Adrenal gland (tissue), 12 donors: ENCODE results near the gene RNF144B. TPM values are rescaled to one million over a fixed set of nuclear protein-coding genes. Genes with fewer than 3 reads are reported as not detected.
"Not testable (repeated sequence)": the region's sequence is repeated elsewhere in the genome, so short reads cannot be mapped to it uniquely, and the experiment has no call there.

Experiments used
- DNase-seq, 7 donors: peaks; one replicate each; pipeline ENCODE4 v3.0.0-alpha.2; 2019 to 2020
- H3K27ac ChIP-seq, 5 donors: fragments of 200-600 bp; sonication (generic) in 4 of 5; 1 replicate in 3 of 5; 2 replicates in 2 of 5; pipeline versions ENCODE4 v1.5.1 to v1.8.0; 2016 to 2020; ENCODE audit warnings: mild to moderate bottlenecking in 1 of 5
- H3K27me3 ChIP-seq: fragments of 200-600 bp; 2 replicates; pipeline ENCODE4 v1.8.0; 2021
- H3K36me3 ChIP-seq, 2 donors: fragments of 200-600 bp; replicated peaks in 1 of 2; 1 replicate in 1 of 2; 2 replicates in 1 of 2; pipeline versions ENCODE4 v1.5.1 to v1.8.0; 2018 to 2022
- H3K4me1 ChIP-seq, 2 donors: fragments of 200-600 bp; replicated peaks in 1 of 2; 1 replicate in 1 of 2; 2 replicates in 1 of 2; pipeline versions ENCODE4 v1.5.1 to v1.8.0; 2018 to 2021
- H3K4me3 ChIP-seq, 4 donors: fragments of 200-600 bp; sonication (generic) in 3 of 4; one replicate each; pipeline ENCODE4 v1.5.1; 2016 to 2018
- H3K9me3 ChIP-seq, 3 donors: fragments of 200-600 bp; sonication (generic) in 1 of 3; replicated peaks in 1 of 3; 1 replicate in 2 of 3; 2 replicates in 1 of 3; pipeline versions ENCODE4 v1.5.1 to v1.8.0; 2016 to 2021
- POLR2A ChIP-seq, 2 donors: fragments of 450-650 bp; IDR thresholded peaks; one replicate each; pipeline ENCODE4 v1.6.1; 2017; ENCODE audit warnings: antibody characterized with exemption in 2 of 2, mild to moderate bottlenecking in 2 of 2, moderate library complexity in 1 of 2
- WGBS, 4 donors: extraction: QIAGEN DNeasy Blood & Tissue Kit in 2 of 4; methylation state at CpG; one replicate each; pipeline versions ENCODE4 v1.1.5 to v1.1.7; 2013 to 2017; 5-methylcytosine and 5-hydroxymethylcytosine counted together
- intact Hi-C, 2 donors: fragments of 100-400 bp; cut with DNase I; formaldehyde crosslinking; loops; one replicate each; pipeline versions ENCODE4 v1.14.1 to v1.15.0; 2022 to 2023
- polyA plus RNA-seq, 3 donors: library from polyadenylated mRNA; stranded (reverse); fragments of 200-250 nt in 2 of 3; fragments of 350-450 nt in 1 of 3; fragmentation: Illumina TruSeq in 1 of 3; extraction: RNeasy Lipid Tissue Mini Kit (QIAGEN cat#74804) in 1 of 3; gene quantifications; one replicate each; pipeline ENCODE4 v1.2.3, GENCODE V29; 2013 to 2014
- total RNA-seq, 9 donors: library from RNA; depleted of rRNA in 4 of 9; stranded (reverse); fragments of >200 nt in 4 of 9; fragments of 120-200 nt in 1 of 9; fragmentation: NEBNext Ultra II Directional in 1 of 9; extraction: Animal tissue kit (Norgen Biotek cat#: 25700) in 1 of 9; gene quantifications; one replicate each; pipeline versions ENCODE4 v1.1.0 to v1.2.4, GENCODE V29; 2013 to 2023
- TF ChIP-seq, protein P1 (sequence below), 6 experiments: fragments of 450-650 bp in 4 of 6; fragments of 200-600 bp in 2 of 6; sonication (generic) in 1 of 6; IDR thresholded peaks; 1 replicate in 5 of 6; 2 replicates in 1 of 6; pipeline versions ENCODE4 v1.5.1 to v1.8.0; 2016 to 2021; ENCODE audit warnings: antibody characterized with exemption in 6 of 6, mild to moderate bottlenecking in 2 of 6, moderate library complexity in 1 of 6
- donor health status: healthy with polysubstance abuse.
- donor health status: Bipolar disorder and iron deficiency.
- donor health status: DM: yes; HTN: yes; CAD: no.
- donor health status: DM: no; HTN: no; CAD: no.
- donor health status: DM: no; HTN: no; CAD: no.
- donor health status: DM: yes; HTN: yes; CAD: no.

Gene RNF144B
- total and polyA plus RNA-seq, 12 donors: 1.9 to 11.0 (median 7.4) TPM

DNA sequence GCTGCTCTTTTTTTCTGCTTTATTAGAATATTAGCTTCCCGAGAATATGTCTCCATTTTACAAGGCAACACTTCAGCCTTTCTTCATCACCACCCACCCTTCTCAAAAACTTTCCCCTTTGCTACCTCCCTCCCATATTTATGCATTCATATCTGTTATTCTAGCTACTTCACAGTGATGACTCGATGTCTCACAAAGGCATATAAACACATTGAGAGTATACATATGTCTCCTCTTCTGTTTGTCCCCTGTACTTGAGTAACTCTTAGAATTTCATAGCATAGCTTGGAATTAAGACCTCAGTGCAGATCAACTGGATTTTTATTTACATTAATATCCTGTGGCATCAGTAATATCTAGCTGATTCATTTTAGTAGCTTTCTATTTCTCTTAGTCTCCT, 6.5 kb downstream of the RNF144B start:
- H3K9me3 ChIP-seq: no peaks in the 10 kb centered on the region
- H3K27ac ChIP-seq: no peak overlapping the region
- H3K4me1 ChIP-seq: no peaks in the 10 kb centered on the region
- H3K4me3 ChIP-seq: no peak overlapping the region
- TF ChIP-seq POLR2A (IDR thresholded peaks at IDR 0.05): no peak
- TF ChIP-seq, protein P1, sequence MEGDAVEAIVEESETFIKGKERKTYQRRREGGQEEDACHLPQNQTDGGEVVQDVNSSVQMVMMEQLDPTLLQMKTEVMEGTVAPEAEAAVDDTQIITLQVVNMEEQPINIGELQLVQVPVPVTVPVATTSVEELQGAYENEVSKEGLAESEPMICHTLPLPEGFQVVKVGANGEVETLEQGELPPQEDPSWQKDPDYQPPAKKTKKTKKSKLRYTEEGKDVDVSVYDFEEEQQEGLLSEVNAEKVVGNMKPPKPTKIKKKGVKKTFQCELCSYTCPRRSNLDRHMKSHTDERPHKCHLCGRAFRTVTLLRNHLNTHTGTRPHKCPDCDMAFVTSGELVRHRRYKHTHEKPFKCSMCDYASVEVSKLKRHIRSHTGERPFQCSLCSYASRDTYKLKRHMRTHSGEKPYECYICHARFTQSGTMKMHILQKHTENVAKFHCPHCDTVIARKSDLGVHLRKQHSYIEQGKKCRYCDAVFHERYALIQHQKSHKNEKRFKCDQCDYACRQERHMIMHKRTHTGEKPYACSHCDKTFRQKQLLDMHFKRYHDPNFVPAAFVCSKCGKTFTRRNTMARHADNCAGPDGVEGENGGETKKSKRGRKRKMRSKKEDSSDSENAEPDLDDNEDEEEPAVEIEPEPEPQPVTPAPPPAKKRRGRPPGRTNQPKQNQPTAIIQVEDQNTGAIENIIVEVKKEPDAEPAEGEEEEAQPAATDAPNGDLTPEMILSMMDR (IDR thresholded peaks at IDR 0.05): no peak
- peaks cover 5% of the 10 kb centered on the region for H3K27me3 ChIP-seq
- no peaks in the 10 kb centered on the region for H3K36me3 ChIP-seq
- intact Hi-C loops: no loop called here
- DNase-seq: no peak
- WGBS, 4 donors: 80 to 93% (median 84%) methylated on average over 2 of the region's 2 CpGs

DNA sequence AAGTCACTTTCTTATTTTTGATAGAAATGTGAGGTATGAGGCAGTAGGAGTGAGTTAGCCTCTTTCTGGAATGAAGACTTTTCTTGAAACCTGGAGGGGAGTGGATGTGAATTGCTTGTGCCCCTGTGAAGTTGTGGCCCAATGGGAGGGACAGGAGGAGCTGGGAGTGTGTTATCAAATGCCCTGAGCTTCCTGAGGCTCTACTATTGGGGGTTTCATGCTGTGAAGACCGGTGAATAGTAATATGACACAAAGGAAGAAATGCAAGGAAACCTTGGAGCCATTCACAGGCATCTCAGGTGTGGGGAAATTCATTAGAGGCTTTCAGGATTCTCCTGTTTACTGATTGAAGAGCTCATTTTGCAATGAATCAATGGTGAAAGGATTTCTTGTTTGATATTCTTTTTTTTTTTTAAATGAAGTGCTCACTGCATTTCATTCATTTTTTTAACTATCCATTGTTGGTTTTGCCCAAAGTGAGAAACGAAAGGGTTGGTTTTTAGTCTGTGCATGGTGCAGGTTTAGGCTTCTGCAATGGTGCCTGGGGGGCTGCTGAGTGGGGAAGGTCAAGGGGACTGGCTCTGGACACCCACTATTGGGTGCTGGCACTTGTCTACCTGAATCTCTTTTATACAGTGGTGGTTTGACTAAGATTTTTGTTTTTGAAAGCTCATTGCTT, 8.2 kb downstream of the RNF144B start:
- TF ChIP-seq, protein P1 (IDR thresholded peaks at IDR 0.05): no peak
- TF ChIP-seq POLR2A (IDR thresholded peaks at IDR 0.05): no peak
- DNase-seq: no peak
- no peaks in the 10 kb centered on the region for H3K36me3 ChIP-seq
- H3K9me3 ChIP-seq: no peaks in the 10 kb centered on the region
- no peaks in the 10 kb centered on the region for H3K4me1 ChIP-seq
- WGBS, 4 donors: 41 to 50% (median 42%) methylated on average over 2 of the region's 2 CpGs
- intact Hi-C loops: no loop called here
- no peak overlapping the region for H3K4me3 ChIP-seq
- H3K27me3 ChIP-seq: peaks cover 5% of the 10 kb centered on the region
- no peak overlapping the region for H3K27ac ChIP-seq

DNA sequence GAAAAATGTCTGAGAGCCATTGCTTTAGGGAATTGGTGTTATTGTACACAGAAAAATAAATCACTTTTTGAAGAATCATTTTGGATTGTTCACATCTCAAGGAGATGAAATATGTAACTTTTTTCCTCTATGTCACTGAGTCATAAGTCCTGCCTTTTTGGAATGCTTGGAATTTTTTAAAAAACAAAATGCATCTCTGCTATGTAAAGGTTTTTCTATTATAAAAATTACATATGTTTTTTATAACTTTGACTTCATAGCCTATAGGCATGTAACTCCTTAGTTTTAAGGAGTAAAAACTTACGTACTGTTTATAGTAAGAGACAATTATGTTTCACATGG, 8.7 kb downstream of the RNF144B start:
- Histone ChIP-seq H3K27me3 (peaks cover 5% of the 10 kb centered on the region), H3K27ac (no peak overlapping the region), H3K4me3 (no peak overlapping the region), H3K9me3 (no peaks in the 10 kb centered on the region), H3K4me1 (no peaks in the 10 kb centered on the region), H3K36me3 (no peaks in the 10 kb centered on the region)
- no peak for DNase-seq
- TF ChIP-seq, protein P1 (IDR thresholded peaks at IDR 0.05): no peak
- TF ChIP-seq POLR2A (IDR thresholded peaks at IDR 0.05): no peak
- intact Hi-C loops: no loop called here
- WGBS, 4 donors: 83 to 95% (median 89%) methylated on average over 1 of the region's 1 CpG

DNA sequence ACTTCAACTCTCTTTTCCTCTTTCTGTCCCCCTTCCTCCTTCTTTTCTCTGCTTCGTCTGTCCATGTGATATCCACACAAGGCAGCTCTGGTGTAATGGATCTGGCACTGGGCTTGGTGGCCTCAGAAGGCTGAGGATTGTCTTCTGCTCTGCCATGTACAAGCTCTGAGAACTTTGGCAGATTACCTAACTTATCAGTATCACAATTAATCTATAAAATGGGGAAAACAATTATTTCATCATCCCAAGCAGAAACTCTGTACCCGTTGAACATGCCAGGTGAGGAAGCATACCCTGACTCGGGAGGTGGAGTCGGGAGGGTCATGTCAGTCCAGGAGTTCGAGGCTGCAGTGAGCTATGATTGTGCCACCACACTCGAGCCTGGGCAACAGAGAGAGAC, 10.6 kb downstream of the RNF144B start:
- 71 to 79% (median 76%) methylated on average over 6 of the region's 6 CpGs for WGBS, 4 donors

DNA sequence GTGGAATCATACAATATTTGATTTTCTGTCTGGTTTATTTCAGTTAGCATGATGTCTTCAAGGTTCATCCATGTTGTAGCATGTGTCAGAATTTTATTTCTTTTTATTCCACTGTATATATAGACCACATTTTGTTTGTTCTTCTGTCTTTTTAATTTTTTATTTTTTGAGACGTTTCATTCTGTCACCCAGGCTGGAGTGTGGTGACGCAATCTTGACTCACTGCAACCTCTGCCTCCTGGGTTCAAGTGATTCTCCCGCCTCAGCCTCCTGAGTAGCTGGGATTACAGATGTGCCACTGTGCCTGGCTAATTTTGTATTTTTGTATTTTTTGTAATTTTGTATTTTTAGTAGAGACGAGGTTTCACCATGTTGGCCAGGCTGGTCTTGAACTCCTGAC, 11.1 kb downstream of the RNF144B start:
- H3K27me3 ChIP-seq, H3K4me1 ChIP-seq, H3K9me3 ChIP-seq, intact Hi-C loops, DNase-seq, H3K27ac ChIP-seq, H3K36me3 ChIP-seq, H3K4me3 ChIP-seq: not testable (repeated sequence)
- WGBS, 4 donors: 76 to 83% (median 77%) methylated on average over 4 of the region's 4 CpGs

More for the DNA sequence above, 10.6 kb downstream of the RNF144B start:
- TF ChIP-seq POLR2A (IDR thresholded peaks at IDR 0.05): no peak
- TF ChIP-seq, protein P1 (IDR thresholded peaks at IDR 0.05): no peak
- intact Hi-C loops: no loop called here
- H3K4me3 ChIP-seq: no peak overlapping the region
- no peaks in the 10 kb centered on the region for H3K4me1 ChIP-seq
- DNase-seq: no peak
- no peak overlapping the region for H3K27ac ChIP-seq
- H3K36me3 ChIP-seq: no peaks in the 10 kb centered on the region
- no peaks in the 10 kb centered on the region for H3K9me3 ChIP-seq
- peaks cover 5% of the 10 kb centered on the region for H3K27me3 ChIP-seq
